ENCODE data around the gene TSGA10IP.

TSGA10IP gene

DNA sequence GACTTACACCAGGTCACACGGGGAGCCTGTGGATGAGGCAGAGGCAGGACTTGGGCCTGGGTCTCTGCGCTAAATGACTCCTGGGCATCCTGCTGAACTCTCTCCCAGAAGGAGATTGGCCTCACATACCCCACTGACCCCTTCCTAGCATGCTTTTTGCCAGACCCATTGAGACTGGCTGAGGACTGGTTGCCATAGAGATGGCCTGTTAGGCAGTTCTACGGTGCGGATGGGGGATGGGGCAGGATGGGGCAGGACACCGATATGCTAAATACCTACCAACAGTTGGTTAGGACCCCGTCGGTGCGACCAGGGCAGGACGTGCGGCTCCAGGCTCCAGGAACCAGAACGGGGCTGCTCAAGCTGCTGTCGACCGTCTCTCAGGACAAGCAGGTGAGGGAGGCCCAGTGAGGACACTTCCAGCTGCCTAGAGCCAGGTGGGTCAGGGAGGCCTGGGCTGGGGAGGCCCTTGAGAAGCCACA is at the start of gene TSGA10IP:
TSGA10IP (plus strand) TSS at position 51 of the 482 bp plus-strand sequence; CDS start at position 247, 196 bp downstream.
- DNase-seq (ENCODE audit: low spot score): no peak

DNA sequence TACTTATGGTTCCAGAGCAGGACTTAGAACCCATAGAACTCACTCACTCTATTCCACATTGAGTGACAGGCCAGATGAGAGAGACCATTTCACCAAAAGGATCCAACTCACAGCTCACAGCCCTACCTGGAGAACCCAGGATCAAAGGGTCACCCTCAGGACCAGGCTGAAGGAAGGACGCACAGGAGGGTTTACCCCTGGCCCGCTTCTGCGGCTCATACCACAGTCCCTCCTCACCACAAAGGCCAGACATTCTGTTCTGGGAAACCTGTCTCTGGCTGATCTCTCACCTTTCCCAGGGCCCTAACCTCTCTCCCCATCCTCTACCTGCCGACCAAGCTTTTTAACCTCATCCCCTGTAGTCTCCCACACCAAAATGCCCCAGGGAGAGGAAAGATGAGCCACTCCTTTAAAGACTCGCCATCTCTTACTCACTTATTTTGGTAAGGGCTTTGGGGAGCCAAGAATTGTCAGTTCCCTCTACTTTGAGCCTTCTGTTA is 49.7 kb upstream of the TSGA10IP start:
- DNase-seq (ENCODE audit: low spot score): no peak

DNA sequence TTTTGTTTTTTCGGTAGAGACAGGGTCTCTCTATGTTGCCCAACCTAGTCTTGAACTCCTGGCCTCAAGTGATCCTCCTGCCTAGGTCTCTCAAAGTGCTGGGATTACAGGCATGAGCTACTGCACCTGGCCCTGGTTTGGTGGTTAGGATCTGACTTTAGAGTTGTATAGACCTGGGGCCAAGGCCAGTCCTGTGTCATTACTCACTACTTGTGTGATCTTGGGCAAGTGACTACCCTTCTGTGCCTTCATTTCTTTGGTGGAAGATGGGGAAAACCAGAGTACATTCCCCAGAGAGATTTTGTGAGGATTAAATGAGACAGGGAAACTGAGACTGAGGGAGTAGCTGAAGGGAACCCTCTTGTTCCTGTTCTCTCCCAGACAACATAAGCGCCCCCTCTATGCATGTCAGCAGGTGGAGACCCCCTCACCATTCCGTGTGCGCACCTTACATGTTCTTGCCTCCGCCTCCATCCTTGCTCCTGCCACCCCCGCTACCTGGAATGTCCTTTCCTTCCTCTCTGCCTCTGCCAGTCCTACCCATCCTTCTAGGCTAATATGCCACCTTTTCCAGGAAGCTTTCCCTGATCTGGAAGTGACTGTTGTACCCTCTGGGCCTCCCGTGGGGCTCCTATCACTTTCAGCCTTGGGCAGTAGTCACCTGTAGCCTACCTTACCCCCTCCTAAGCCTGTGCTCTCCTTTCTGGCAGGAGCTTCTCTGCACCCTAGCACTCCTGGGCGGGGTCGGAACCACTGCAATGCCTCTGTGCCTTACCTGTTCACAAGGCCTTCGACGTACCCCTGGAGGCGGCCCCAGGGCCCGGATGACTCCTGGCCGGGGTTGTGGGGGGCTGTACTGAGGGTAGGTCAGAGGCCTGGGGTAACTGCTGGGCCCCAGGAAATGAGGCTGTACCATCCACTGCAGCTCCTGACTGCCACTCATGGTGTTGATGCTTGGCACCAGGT is 49.0 kb upstream of the TSGA10IP start:
- DNase-seq (ENCODE audit: low spot score): no peak

DNA sequence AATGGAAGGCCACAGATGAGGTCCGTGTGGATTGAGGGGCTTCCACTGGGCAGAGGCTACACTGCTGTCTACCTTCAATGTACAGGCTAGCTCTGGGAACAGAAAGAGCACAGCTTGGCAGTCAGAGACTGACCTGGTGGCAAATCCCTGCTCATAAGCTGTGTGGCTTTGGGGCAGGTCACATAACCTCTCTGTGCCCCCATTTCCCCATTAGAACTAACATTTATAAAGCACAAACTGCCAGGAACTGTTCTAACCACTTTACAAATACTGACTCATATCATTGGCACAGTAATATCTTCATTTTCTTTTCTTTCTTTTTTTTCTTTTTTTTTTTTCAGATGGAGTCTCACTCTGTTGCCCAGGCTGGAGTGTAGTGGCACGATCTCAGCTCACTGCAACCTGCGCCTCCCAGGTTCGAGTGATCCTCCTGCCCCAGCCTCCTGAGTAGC is 48.2 kb upstream of the TSGA10IP start:
- DNase-seq (ENCODE audit: low spot score): no peak

DNA sequence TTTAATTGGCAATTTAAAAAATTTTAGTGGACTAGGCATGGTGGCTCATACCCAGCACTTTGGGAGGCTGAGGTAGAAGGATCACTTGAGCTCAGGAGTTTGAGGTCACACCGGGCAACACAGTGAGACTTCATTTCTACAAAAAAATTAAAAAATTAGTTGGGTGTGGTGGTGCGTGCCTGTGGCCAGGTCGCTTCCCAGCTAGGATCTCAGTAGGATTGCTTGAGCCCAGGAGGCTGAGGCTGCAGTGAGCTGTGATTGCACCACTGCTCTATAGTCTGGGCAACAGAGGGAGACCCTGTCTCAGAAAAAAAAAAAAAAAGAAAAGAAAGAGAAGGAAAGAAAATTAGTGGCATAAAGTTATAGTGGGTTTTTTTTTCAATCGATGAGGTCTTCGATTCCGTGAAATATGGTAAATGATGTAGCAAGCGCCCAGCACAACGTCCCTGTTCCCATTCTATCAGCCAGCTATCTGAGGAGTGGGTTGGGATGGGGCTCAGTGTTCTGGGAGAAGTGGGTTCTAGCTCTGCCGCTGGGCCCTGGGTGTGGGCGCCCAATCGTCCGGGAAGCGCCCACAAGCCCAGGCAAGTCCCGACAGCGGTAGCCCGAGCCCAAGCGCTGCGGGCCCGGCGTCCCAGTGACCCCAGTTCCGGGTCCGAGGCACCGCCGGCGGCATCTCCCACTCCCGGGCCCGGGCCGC is 46.5 kb upstream of the TSGA10IP start:
- DNase-seq (ENCODE audit: low spot score): no peak

DNA sequence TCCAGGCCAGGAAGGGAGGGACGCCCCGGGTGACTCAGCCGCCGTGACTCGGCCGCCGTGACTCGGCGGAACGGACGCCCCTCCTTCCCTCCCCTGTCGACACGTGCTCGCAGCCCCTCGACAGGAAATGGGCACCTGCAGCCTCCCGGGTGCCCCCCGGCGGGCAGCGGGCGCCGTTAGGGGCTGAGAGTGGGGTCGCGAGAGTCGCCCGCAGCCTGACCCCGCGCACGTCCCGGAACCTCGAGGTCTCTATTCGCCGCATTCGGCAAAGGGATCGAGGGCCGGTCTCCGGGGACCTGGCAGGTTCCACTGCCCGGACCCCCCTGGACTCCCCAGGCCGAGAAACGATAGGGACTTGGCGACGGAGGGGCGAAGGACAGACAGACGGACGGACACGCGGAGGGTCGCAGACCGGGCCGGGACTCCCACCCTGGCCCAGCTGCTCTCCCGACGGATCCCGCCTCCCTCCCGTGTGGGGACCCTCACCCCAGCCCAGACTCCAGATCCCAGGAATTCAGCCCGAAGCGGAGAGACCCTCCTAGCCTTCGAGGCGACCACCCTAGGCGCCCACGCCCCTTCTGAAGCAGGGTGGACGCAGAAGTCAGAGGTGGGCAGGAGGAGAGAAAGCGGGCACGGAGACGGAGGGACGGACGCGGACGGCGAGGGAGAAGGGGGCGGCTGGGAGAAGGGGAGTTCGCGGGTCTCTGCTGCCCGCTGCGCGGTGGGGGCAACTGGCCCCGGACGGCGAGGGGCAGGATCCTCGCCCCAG is 45.7 kb upstream of the TSGA10IP start:
- DNase-seq (ENCODE audit: low spot score): peak; percentile 70

DNA sequence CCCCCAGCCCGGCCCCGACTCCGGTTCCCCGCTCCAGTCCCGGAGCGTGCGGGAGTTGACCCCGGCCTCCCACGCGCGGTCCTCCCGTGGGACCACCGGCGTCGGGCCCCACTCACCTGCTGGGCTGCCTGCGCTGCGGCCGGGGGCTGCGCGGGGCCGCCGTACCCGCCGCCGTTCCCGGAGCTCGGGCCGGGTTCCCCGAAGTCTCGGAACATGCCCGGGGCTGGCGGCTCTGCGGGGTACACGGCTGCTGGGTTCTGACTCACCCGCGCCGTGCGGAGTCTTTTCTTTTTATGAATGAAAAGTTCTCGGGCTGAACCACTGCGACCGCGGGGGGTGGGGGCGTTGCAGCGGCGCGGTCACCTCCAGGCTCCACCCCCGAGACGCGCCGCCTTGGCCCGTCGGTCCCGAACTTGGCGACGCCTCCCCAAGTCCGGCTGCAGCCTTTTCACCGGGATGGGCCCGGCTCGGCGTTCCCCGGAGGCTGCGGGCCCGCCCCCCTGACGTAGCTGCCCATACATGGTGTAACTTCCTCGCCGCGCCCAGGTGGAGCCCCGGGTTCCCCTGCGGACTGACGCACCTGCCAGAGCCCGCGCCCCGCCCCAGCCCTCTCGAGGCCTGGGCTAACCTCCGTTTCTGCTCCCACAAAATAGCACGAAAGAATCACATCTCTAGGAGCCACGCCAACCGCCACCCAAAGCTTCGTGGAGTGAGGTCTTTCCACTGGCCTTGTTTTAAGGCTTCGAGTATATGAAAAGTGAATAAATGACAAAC is 45.0 kb upstream of the TSGA10IP start, which contains the start of gene FOSL1:
FOSL1 (minus strand) TSS at position 264 of the 774 bp plus-strand sequence; CDS start at position 215, 49 bp downstream.
- DNase-seq (ENCODE audit: low spot score): peak; percentile 92

DNA sequence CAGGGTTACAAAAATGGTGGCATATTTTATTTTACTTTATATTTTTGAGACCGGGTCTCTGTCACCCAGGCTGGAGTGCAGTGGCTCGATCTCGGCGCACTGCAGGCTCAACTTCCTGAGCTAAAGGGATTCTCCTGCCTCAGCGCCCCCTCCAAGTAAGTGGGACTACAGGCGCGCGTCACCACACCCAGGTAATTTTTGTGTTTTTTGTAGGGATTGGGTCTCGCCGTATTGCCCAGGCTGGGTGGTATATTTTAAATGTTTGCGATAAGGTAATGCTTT is 44.4 kb upstream of the TSGA10IP start:
- no peak for DNase-seq (ENCODE audit: low spot score)

DNA sequence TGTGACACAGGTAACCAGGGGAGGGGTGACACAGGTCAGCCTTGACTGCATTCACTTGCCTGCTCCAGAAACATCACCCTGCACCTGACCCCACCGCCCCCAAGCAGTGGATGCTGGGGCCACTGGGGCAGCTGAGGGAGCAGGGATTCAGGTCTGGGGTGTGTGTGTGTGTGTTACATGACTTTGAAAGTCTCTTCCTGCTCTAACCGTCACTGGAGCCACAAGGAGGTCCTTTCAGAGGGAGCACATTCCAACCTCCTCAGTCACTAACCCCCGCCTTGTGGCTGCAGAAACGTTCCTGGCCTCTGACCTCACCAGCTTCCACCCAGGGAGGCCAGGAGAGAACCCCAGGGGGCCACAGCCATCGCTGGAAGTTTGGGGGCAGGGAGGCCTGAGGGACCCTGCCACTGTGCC is 42.2 kb upstream of the TSGA10IP start:
- no peak for DNase-seq (ENCODE audit: low spot score)

DNA sequence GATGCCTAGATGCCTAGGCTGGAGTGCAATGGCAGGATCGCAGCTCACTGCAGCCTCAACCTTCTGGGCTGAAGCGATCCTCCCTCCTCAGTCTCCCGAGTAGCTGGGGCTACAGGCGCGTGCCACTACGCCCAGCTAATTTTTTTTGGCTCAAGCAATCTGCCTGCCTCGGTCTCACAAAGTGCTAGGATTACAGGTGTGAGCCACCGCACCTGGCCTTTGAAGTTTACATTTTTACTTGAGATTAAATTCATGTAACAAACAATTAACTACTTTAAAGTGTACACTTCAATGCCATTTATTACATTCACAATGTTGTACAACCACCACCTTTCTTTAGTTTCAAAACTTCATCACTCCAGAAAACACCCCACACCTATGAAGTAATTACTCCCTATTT is 41.6 kb upstream of the TSGA10IP start:
- no peak for DNase-seq (ENCODE audit: low spot score)

DNA sequence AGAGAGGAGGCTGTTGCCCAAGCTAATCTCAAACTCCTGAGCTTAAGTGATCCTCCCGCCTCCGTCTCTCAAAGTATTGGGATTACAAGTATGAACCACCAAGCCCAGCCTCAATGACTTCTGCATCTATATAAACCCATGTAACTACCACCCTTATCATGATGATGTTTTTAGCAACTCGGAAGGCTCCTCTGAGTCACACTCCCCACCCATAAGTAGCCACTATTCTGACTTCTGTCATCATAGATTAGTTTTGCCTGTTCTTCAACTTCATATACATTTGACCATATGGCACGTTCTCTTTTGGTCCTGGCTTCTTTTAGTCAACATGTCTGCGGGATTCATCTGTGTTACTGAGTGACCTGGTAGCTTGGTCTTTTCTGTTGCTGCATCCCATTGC is 38.7 kb upstream of the TSGA10IP start:
- DNase-seq (ENCODE audit: low spot score): no peak

DNA sequence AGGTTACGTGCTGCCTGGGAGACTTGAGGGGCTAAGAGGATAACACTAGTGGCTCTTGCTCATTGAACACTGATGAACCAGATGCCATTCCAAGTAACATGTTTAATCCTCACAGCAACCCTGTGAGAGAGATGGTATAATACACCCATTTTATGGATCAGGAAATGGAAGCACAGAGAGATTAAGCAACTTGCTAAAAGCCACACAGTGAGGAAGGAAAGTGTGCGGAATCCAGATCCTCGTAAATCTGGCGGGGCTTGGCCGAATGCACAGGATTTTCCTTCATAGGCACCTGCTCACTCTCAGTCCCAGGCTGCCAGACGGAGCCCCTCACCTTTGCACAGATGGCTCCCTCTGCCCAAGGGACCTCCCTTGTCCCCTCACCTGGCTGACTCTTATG is 37.4 kb upstream of the TSGA10IP start:
- no peak for DNase-seq (ENCODE audit: low spot score)

DNA sequence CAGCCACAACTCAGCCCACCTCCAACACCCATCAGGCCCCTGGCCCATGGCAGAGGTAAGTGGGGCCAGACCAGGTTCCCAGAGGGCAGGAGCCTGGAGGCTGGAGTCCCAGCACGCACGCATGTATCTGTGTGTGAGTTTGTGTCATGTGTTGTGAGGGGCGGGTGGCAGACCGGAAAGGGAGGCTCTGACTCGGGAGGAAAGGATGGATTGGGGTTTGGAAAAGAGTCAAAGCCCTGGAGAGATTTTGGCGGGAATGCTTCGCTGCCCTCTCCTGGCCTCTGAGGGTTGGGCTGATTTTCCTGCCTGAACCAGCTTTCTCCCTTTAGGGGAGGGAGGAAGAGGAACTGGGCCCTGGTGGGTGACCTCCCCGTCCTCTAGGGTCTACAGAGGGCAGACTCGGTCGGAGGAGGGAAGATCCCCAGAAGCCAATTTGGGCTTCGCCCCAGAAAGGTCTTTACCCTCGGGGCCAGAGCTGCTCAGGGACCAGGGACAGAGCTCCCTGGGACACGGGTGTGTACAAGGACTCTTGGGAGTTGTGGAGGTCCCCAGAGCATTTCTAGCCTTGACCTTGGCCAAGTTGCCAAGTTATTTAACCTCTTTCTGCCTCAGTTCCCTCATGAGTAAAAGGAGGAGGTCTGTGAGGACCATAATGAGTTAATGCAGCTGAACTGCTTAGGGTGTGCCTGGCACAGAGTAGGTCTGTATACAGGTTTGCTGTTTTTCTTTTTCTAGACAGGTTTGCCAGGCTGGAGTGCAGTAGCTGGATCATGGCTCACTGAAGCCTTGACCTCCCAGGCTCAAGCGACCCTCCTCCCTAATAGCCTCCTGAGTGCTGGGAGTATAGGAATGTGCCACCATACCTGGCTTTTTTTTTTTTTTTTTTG is 33.4 kb upstream of the TSGA10IP start:
- no peak for DNase-seq (ENCODE audit: low spot score)

DNA sequence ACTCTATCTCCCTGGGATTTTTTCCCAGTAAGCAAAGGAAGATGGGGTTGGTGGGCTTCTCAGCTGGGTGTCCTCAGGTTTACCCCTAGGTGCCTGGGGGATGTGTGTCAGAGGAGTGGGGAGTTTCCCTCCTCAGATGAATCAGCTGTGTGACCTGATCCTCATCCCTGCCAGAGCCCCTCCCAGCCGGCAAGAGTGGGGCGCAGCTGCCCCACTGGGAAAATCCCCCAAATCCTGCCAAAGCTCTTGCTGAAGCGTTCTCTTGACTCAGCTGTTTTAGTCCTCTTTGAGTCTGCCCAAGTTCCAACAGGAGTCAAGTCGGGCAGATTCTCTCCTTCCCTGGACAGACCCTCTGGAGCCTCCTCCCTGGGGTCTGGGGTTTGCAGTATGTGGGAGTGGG is 32.4 kb upstream of the TSGA10IP start:
- no peak for DNase-seq (ENCODE audit: low spot score)

DNA sequence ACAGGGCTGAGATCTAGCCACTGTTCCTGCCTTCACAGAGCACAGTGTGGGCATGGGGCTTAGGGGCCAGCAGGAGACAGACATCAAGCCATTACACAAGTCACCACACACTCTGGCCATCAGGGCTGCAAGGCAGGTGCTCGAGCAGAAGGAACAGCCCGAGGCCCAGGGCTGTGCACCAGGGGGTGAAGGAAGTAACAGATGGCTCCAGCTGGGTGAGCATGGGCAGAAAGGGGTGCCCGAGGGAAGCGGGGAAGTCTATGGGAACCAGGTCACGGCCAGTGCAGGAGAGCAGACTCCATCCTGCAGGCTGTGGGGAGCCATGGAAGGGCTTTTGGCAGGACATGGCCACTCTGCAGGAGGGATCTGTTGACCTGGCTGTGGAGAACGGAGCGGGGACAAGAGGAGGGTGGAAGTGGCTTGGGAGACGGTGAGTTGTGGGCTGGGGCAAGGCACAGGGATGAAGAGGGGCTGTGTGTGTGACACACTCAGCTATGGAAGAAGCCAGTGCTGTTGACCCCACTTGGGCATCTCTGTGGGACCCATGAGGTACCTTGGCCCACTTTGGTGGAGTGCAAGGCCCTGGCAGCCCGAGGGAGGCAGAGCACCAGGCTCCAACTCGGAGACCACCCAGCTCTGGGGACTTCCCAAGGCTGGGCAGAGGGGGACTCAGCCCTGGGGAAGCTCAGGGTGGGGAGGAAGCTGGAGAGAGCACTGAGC is 30.0 kb upstream of the TSGA10IP start:
- DNase-seq (ENCODE audit: low spot score): no peak

DNA sequence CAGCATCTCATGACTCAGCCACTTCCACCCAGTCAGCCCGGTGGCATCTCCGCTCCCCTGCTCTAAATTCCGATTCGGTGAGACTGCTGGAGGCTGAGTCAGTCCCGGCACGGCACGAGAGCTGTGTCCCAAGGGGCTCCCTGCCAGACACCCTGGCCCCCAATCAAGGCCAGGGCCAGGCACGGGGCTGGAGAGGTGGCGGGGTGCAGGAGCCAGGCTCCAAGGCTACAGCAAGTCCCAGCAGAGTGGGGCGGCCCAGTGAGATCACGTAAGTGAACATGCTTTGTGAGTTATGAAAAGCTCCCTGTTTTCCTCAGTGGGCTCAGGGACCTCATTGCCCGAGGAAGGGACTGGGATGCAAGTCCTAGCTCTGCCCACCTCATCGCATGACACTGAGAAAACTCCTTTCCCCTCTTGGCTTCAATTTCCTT is 29.4 kb upstream of the TSGA10IP start:
- no peak for DNase-seq (ENCODE audit: low spot score)

DNA sequence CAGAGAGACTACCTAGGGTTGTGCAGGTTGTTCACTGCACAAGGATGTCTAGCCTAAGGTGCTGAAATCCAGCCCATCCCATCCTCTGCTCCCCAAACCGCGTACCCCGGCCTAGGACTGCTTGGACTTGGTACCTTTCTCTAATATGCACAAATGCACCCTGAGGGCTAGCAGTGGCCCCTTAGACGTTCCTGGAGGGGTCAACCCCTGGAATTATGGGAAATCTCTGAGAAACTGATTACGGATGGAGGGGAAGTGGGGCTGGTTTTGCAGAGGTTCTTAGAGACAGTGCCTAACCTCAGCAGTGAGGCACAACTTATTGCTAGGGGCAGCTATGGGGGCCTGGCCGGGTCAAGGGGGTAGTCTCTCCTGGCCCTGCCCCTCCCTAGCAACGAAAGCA is 28.9 kb upstream of the TSGA10IP start:
- no peak for DNase-seq (ENCODE audit: low spot score)

DNA sequence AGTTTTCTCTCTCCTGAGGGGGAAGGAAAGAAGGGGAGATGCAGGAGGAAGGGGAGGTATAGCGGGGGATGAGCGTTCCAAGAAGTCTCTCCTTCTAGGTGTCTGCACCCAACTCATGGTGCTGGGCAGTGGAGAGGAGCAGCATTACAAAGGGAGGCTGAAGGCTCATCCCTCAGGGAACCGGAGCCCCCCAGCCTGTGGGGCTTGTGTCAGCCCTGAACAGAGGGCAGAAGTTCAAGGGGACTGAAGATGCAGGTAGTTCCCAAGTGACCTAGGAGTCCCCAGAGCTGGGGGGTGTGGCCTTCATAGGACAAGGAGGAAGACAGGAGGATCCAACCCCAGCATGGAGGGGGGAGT is 28.2 kb upstream of the TSGA10IP start:
- no peak for DNase-seq (ENCODE audit: low spot score)

DNA sequence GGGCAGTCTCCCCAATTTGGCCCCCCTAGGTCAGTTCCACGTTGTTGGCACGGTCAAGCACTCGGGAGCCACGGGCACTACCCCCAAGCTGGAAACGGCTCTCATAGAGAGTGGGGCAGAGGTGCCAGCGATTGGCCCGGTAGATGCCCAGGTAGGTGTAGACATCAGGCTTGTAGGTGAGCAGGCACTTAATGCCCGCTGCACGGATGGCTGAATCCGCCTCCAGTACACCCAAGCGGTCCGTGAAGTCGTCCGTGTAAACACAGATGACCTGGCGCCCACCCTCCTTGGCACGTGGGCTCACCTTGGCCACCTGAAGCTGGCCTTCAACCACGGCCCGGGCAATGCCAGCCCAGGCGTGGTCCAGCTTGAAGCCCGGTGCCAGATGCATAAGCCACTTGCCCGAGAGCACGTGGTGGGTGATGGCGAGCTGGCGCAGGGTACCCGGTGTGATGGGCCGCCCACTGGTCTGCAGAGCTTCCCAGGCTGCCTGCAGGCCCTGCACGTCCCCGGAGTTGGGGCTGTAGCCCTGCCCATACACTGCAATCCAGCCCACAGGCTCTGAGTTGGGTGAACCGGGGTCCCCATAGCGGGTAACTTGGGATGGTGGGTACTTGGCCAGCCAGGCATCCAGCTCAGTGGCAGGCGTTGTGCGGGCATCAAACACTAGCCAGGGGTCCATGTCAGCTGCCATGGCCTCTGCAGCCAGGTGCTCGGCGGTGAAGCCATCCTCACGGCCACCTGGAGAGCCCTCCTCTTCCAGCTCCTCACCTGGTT is 27.7 kb upstream of the TSGA10IP start:
- DNase-seq (ENCODE audit: low spot score): no peak

Measured in activated CD4-positive, alpha-beta T cell treated with anti-CD3 and anti-CD28 coated beads, Interleukin-2, Interleukin-4, amounts not matched to agents 100 ng/mL and 50 ng/mL, durations not matched to agents 16 hours and 8 hours (primary cell).